GM20000 (cell line): ENCODE results near the gene COL13A1.

Experiments
- DNase-seq: peaks from one replicate; pipeline ENCODE4 v3.0.0; 2012; ENCODE audit warnings: low spot score
- TF ChIP-seq, protein P1 (sequence below): IDR thresholded peaks from 2 replicates; pipeline ENCODE4 v1.5.1; 2012; ENCODE audit warnings: mild to moderate bottlenecking, control low read depth; ENCODE audit errors: extremely low read depth, missing control alignments

Gene COL13A1

DNA sequence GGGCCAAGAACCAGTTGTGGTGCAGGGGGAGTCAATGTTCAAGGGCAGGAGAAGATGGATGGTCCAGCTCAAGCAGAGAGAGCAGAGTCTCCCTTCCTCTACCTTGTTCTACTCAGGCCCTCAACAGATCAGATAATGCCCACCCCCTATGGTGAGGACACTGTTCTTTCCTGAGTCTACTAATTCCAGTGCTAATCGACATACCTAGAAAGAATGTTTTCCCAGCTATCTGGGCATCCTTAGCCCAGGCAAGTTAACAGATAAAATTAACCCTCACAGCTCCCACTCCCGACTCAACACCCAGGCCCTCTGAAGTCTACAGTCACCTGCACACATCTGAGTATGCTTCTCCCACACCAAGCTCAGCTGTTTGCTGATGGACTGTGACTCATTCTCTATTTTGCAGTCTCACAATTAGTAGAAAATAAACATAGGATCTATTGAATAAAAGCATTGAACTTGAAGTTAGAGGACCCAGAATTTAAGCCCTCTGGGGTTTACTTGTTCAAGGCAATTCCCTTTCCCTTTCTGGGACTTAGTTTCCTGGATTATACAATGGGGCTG is 17.1 kb downstream of the COL13A1 start:
- no peak for DNase-seq
- TF ChIP-seq, protein P1, sequence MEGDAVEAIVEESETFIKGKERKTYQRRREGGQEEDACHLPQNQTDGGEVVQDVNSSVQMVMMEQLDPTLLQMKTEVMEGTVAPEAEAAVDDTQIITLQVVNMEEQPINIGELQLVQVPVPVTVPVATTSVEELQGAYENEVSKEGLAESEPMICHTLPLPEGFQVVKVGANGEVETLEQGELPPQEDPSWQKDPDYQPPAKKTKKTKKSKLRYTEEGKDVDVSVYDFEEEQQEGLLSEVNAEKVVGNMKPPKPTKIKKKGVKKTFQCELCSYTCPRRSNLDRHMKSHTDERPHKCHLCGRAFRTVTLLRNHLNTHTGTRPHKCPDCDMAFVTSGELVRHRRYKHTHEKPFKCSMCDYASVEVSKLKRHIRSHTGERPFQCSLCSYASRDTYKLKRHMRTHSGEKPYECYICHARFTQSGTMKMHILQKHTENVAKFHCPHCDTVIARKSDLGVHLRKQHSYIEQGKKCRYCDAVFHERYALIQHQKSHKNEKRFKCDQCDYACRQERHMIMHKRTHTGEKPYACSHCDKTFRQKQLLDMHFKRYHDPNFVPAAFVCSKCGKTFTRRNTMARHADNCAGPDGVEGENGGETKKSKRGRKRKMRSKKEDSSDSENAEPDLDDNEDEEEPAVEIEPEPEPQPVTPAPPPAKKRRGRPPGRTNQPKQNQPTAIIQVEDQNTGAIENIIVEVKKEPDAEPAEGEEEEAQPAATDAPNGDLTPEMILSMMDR: no peak

DNA sequence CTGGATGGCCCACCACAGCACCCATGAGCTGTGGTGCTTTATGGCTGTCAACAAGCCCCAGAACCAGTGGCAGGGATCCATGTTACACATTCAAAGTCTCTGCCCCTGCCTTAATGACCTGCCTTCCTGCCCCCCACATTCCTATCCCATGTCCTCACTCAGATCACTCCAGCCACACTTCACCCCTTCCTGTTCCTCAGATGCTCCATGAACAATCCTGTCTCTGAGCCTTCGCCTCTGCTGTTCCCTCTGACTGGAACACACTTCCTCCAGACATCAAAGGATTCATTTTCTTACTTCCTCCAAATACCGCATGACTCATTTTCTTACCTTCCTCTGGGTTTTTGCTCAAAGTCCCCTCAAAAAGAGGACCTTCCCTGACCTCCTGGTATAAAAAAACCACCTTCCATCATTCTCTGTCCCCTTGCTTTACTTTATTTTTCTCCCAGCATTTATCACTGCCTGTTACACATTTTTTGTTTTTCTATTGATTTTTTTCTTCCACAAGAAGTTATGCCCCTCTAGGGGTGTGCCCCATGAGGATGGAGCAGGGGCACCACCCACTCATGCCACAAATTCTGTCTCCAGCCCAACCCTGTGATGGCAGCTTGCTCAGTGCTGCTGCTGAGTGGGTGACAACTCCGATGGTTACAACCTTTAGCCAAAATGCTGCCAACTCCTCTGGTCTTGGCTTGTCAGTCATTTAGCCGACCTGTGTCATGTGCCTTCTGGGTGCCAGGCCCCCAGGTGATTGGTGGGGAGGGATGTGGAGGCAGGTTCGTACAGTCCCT is 18.2 kb downstream of the COL13A1 start:
- no peak for DNase-seq
- TF ChIP-seq, protein P1: no peak

DNA sequence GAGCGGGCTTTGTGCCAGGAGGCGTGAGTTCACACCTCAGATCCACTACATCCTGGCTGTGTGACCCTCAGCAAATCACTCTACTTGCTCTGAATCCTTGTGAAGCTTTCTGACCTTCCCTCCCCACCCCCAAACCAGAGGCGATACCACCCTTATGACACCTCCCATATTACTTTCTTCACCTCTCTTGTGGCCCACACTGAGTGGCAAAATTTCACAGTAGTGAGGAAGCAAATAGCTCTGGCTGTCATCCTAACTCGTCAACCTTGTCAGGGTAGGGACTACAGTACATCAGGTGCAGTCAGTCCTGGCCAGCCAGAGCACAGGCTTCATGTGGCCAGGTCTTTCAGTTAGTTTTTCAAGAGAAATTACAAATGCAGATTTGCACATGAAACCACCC is 19.1 kb downstream of the COL13A1 start:
- DNase-seq: no peak
- TF ChIP-seq, protein P1: no peak

DNA sequence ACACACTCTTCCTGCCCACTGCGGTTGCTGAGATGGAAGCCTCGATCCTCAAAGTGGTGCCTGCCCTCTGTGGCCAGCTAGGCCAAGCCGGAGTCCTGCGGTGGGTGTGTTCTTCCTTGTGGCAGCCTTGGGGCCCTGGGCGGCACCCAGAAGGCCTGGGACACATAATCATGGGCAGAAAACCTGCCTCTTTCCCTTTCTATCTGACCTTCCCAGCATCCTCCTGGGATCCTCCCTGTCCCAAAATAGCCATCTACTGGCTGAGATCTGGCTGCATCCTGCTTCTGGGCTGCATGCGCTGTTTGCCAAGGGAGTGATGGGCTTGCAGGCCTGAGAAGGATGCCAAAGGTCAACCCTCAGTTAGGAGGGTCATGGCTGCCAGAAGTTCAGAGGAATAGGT is 23.9 kb downstream of the COL13A1 start:
- no peak for DNase-seq

DNA sequence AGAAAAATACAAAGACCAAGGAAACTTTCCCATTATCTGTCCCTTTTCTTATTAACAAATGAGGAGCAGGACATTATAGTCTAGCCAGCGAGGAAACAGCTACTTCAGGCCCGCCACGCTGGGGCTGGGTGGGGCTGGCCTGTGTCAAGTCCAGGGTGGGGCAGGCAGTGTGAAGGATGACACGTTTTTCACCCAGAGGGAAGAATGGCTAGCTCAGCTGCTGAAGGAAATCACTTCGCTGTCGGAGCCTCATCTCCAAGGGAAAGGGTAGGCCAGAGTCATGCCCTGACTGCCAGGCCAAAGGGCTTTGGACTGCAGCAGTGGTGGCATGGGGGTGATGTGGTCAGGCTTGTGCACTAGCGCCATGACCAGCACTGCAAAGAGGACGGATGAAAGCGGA is 24.4 kb downstream of the COL13A1 start:
- no peak for DNase-seq
- TF ChIP-seq, protein P1: no peak

More for the DNA sequence above, 23.9 kb downstream of the COL13A1 start:
- TF ChIP-seq, protein P1: no peak

DNA sequence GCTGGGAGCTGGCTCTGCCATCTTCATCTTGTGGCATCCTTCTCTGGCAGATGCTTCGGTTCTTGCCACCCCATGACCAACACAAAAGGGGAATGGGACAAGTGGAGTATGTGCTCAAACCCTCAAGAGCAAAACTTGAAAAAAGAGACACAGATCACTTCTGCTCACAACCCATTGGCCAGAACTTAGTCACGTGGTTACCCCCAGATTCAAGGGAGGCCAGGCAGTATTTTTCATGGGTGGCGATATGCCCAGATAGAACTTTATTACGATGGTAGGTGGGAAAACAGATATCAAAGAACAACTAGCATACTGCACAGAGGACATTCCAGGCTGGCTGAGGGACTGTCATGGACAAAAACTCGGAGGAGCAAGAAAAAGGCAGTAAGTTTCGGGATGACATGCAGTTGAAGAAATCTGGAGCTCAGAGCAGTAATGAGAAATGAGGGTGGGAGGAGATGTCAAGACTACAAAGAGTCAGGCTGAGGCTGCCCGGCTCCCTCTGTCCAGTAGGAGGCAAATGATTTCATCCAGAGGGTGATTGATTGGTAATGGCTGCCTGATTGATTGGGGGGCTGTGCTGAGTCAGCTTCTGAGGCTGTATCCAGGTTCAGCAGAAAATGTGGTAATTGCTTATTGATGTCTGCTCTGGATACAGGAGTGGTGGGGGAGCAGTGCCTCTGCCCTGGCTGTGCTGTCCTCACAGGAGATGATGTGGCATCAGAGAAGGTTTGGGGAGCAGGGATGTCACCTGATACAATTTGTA is 25.3 kb downstream of the COL13A1 start:
- TF ChIP-seq, protein P1: no peak
- DNase-seq: no peak

DNA sequence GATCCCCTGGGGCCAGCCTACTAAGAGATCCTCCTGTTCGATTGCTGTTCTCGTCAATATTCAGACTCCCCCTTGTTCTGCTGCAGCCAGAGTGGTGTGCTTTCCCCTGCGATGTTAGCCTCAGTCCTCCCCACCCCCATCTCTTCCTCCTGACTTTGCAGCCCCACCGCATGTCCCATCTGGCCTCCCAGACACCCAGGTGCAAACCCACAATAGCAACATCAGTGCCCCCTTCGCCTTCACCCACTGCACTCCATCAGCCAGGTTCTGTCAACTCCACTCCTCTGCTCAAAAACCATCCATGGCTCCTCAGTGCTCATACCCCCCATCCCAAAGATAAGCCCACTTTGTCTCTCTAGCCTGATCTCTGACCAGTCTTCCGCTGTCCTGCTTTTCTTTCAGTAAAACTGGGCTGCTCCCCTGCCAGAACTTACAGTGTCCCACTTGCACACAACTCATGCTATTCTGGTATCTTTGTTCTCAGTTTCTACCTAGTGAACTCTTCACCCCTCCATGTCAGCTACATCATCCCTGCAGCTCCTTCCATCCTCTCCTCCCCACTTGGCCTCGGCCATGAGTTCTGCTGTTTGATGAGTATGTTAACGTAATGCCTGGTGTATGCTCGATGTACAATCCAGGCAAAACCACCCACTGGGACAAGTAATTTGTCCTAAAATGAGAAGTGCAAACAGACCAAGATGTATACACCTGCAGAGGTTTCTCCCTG is 26.6 kb downstream of the COL13A1 start:
- TF ChIP-seq, protein P1: no peak
- DNase-seq: no peak
